GM23248 (cell line): Measurements from ENCODE around the gene RNF166. TPM values are rescaled to one million over a fixed set of nuclear protein-coding genes. Genes with fewer than 3 reads are reported as not detected.

Source experiments
- DNase-seq: peaks from one replicate; pipeline ENCODE4 v3.0.0-alpha.2; 2015
- H2AFZ ChIP-seq: fragments of 200-600 bp; sonication (generic); 2 replicates; pipeline ENCODE4 v1.6.1; 2016; ENCODE audit warnings: antibody characterized with exemption
- H3F3A ChIP-seq: fragments of 200-600 bp; sonication (generic); 2 replicates; pipeline ENCODE4 v1.6.1; 2016; ENCODE audit warnings: mild to moderate bottlenecking, antibody characterized with exemption, mixed run types; ENCODE audit not compliant: insufficient read depth
- H3K27ac ChIP-seq: fragments of 200-600 bp; sonication (generic); 2 replicates; pipeline ENCODE4 v1.5.1; 2016; ENCODE audit warnings: mild to moderate bottlenecking
- H3K27me3 ChIP-seq: fragments of 200-600 bp; sonication (generic); replicated peaks from 2 replicates; pipeline ENCODE4 v1.6.1; 2016; ENCODE audit warnings: mild to moderate bottlenecking; ENCODE audit not compliant: insufficient read depth
- H3K36me3 ChIP-seq: fragments of 200-600 bp; sonication (generic); 2 replicates; pipeline ENCODE4 v1.6.1; 2016; ENCODE audit warnings: low read depth, mild to moderate bottlenecking
- H3K4me1 ChIP-seq: fragments of 200-600 bp; sonication (generic); 2 replicates; pipeline ENCODE4 v1.6.1; 2016; ENCODE audit warnings: mild to moderate bottlenecking; ENCODE audit not compliant: insufficient read depth
- H3K4me2 ChIP-seq: fragments of 200-600 bp; sonication (generic); one replicate; pipeline ENCODE4 v1.6.1; 2016; ENCODE audit warnings: mild to moderate bottlenecking; ENCODE audit not compliant: unreplicated experiment
- H3K4me3 ChIP-seq: fragments of 200-600 bp; sonication (generic); 2 replicates; pipeline ENCODE4 v1.5.1; 2016; ENCODE audit warnings: mild to moderate bottlenecking
- H3K79me2 ChIP-seq: fragments of 200-600 bp; sonication (generic); 2 replicates; pipeline ENCODE4 v1.6.1; 2016; ENCODE audit warnings: mild to moderate bottlenecking; ENCODE audit not compliant: insufficient read depth
- H3K9ac ChIP-seq: fragments of 200-600 bp; sonication (generic); 2 replicates; pipeline ENCODE4 v1.6.1; 2016; ENCODE audit warnings: mild to moderate bottlenecking
- H3K9me2 ChIP-seq: fragments of 200-600 bp; sonication (generic); 2 replicates; pipeline ENCODE4 v1.6.1; 2016; ENCODE audit warnings: mixed run types, mild to moderate bottlenecking, moderate library complexity; ENCODE audit not compliant: insufficient read depth
- H3K9me3 ChIP-seq: fragments of 200-600 bp; sonication (generic); one replicate; pipeline ENCODE4 v1.6.1; 2017; ENCODE audit warnings: low read depth
- H4K20me1 ChIP-seq: fragments of 200-600 bp; sonication (generic); 2 replicates; pipeline ENCODE4 v1.6.0; 2016; ENCODE audit not compliant: insufficient read depth
- EZH2 ChIP-seq: fragments of 200-600 bp; sonication (generic); IDR thresholded peaks from 2 replicates; pipeline ENCODE4 v1.6.1; 2018; ENCODE audit warnings: antibody characterized with exemption, mild to moderate bottlenecking; ENCODE audit not compliant: insufficient read depth, poor library complexity, severe bottlenecking
- EZH2phosphoT487 ChIP-seq: fragments of 200-600 bp; sonication (generic); IDR thresholded peaks from 2 replicates; pipeline ENCODE4 v1.6.1; 2018; ENCODE audit warnings: antibody characterized with exemption, moderate library complexity, mild to moderate bottlenecking, low read depth; ENCODE audit not compliant: insufficient read depth
- WGBS, 2 experiments: methylation state at CpG; one replicate each; pipeline ENCODE4 v1.1.6; 2015 to 2017; ENCODE audit warnings: low lambda C conversion rate in 2 of 2, low coverage in 1 of 2; ENCODE audit errors: missing lambda C conversion rate in 2 of 2; 5-methylcytosine and 5-hydroxymethylcytosine counted together
- in situ Hi-C: fragments of 300-500 bp; cut with MboI; formaldehyde crosslinking; loops from 2 replicates; pipeline ENCODE4 v1.15.0; 2020
- polyA plus RNA-seq: library from polyadenylated mRNA; unstranded; fragments of >200 nt; fragmentation: Nextera tagmentation; extraction: Ambion mirVana; gene quantifications from 2 replicates; pipeline ENCODE4 v1.2.1, GENCODE V29; 2016
- total RNA-seq: library from RNA; depleted of rRNA; stranded (reverse); fragments of >200 nt; shearing (Covaris generic); gene quantifications from 2 replicates; pipeline ENCODE4 v1.2.3, GENCODE V29; 2014

Gene RNF166
- total and polyA plus RNA-seq, 2 experiments from 2014 or later = 8.9 to 14.6 TPM

DNA sequence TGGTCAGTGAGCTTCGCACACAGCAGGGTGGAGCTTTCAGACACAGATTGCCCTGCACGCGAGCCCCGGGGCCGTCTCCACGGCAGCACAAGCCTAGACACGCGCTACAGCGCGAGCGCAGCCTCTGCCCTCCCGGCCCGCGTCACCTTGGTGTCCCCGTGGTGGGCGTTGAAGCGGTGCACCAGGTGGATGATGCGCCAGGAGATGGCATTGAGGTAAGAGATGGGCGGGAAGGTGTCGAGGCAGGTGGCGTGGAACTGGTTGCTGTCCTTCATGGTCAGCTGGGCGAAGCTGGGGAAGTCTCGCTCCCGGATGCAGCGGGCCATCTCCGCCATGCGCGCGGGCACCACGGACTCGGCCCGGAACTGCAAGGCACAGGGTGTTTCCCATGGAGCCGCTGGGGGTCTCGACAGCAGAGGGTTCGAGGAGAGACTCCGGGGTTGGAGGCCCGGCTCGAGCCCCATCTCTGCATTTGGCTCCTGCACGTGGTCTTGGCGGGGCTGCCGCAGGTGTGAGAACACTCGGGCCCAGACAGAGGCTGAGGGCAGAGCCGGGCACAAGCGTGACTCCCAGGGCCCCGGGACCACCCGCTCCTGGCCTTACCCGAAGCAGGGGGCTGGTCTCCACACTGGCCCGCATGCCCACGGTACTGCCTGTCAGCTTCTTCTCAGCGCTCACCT, 51.0 kb downstream of the RNF166 start:
- no peak for DNase-seq
- Histone ChIP-seq H3K9ac (no peak overlapping the region), H3K9me3 (no peaks in the 10 kb centered on the region), H3K27ac (no peak overlapping the region), H3K9me2 (no peaks in the 10 kb centered on the region), H3K79me2 (peaks cover 5% of the 10 kb centered on the region; the same call in 1 of the 2 replicates), H3K4me1 (no peaks in the 10 kb centered on the region), H3K27me3 (no peaks in the 10 kb centered on the region), H3K4me2 (no peak overlapping the region), H3K4me3 (no peak overlapping the region), H3K36me3 (no peaks in the 10 kb centered on the region), H2AFZ (no peak overlapping the region), H4K20me1 (no peaks in the 10 kb centered on the region), H3F3A (no peaks in the 10 kb centered on the region)
- TF ChIP-seq EZH2phosphoT487 (no peak), EZH2 (no peak)
- 95 to 96% methylated on average over 39 to 50 of the region's 50 CpGs for WGBS, 2 experiments
- in situ Hi-C loops = no loop called here

DNA sequence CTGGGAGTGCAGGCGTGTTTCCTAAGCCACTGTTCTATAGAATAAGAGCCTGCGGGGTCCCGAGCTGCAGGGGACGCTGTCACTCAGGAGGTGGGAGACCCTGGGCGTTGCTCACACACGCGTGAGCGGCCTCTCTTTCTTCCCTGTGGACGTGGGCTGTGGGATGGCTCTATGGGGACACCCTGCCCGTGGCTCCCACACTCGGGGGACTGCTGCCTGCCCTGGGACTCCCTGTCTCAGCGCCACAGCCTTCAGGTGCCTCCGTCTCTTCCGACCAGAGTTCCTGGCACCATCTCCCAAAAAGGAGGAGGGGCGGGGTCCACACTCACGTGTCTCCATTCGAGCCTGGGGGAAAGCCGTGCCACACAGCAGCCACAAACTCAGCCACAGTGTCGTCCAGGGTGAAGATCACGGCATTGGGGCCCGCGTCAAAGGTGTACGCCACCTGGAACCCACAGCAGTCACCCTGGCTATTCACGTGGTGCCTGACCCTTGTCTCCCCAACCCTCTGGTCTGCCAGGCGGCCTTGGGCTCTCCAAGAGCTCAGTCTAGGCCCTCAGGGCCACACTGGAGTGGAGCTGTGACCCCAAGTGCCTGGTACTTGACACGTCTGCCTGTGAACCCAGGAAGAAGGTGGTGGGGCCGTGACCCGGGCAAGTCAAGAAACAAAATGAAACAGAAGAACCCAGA, 51.7 kb downstream of the RNF166 start:
- Histone ChIP-seq H2AFZ (no peak overlapping the region), H4K20me1 (no peaks in the 10 kb centered on the region), H3K27me3 (no peaks in the 10 kb centered on the region), H3K4me3 (no peak overlapping the region), H3K36me3 (no peaks in the 10 kb centered on the region), H3K27ac (no peak overlapping the region), H3K9me2 (no peaks in the 10 kb centered on the region), H3K4me1 (no peaks in the 10 kb centered on the region), H3K9ac (no peak overlapping the region), H3K79me2 (no peaks in the 10 kb centered on the region), H3K9me3 (no peaks in the 10 kb centered on the region), H3F3A (no peaks in the 10 kb centered on the region), H3K4me2 (no peak overlapping the region)
- in situ Hi-C loops = no loop called here
- DNase-seq = no peak
- 93 to 94% methylated on average over 26 to 28 of the region's 28 CpGs for WGBS, 2 experiments
- TF ChIP-seq EZH2 = no peak
- TF ChIP-seq EZH2phosphoT487 = no peak

DNA sequence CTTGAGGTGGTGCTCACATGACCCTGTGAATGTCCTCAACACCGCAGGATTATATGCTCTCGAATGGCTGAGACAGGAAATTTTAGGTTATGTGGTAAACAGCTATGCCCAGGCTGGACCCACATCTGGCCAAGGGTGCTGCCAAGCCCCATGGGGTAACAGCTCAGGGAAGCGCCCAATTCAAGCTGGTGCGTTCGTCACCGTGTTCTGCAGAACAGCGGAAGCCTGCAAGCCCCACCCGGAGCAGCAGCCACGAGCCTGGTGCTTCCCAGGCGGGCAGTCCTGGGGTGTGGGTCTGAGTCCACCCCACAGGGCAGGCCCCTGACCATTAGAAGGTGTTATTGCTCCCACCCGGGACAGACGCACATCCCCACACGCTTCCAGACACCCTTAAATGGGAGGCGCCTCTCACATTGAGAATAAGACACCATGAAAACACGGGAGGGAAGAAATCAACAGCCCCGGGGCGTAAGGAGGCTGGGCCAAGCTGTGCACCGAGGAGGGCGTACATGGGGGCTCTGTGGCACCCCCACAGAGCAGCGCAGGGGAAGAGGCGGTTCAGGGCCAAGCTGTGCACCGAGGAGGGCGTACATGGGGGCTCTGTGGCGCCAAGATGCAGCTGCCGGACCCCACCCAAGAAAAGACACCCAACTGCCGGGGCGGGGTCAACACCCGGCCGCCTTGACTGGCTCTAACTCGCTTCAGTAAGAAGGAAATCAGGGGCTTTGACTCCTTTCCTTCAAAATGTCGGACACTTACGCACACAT, 52.4 kb downstream of the RNF166 start:
- H3K9me3 ChIP-seq = no peaks in the 10 kb centered on the region
- no peaks in the 10 kb centered on the region for H3K4me1 ChIP-seq
- in situ Hi-C loops = no loop called here
- H3F3A ChIP-seq = no peaks in the 10 kb centered on the region
- no peaks in the 10 kb centered on the region for H4K20me1 ChIP-seq
- H3K79me2 ChIP-seq = no peaks in the 10 kb centered on the region
- no peak overlapping the region for H3K27ac ChIP-seq
- no peaks in the 10 kb centered on the region for H3K27me3 ChIP-seq
- WGBS, 2 experiments = 82 to 85% methylated on average over 32 of the region's 32 CpGs
- H3K36me3 ChIP-seq = no peaks in the 10 kb centered on the region
- DNase-seq = no peak
- no peak overlapping the region for H3K4me3 ChIP-seq
- no peak overlapping the region for H3K9ac ChIP-seq
- no peaks in the 10 kb centered on the region for H3K9me2 ChIP-seq
- TF ChIP-seq EZH2 = no peak
- TF ChIP-seq EZH2phosphoT487 = no peak
- no peak overlapping the region for H2AFZ ChIP-seq
- H3K4me2 ChIP-seq = no peak overlapping the region

DNA sequence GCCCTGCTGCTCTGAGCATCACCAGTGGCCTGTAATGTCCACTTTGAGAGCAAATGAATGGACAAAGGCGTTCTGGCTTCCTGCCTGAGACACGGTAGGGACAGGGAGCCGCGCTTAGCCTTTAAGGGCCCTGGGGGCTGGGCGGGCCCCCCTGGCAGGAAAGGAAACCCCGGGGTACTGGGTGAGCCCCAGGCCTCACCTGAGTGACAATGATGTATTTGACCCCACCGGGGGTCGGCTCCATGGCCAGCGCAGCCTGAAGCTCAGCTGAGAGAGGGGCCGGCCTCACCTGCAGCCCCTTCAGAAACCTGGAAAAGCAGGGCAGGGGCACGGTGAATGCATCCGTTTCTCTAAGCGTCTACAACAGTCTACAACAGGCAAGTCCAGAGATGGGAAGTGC, 53.1 kb downstream of the RNF166 start:
- DNase-seq = no peak
- no peak overlapping the region for H3K4me3 ChIP-seq
- no peaks in the 10 kb centered on the region for H3K27me3 ChIP-seq
- H3K27ac ChIP-seq = no peak overlapping the region
- no peaks in the 10 kb centered on the region for H4K20me1 ChIP-seq
- H3K4me1 ChIP-seq = no peaks in the 10 kb centered on the region
- 89 to 90% methylated on average over 12 to 13 of the region's 13 CpGs for WGBS, 2 experiments
- no peak overlapping the region for H2AFZ ChIP-seq
- no peaks in the 10 kb centered on the region for H3K9me2 ChIP-seq
- no peak overlapping the region for H3K9ac ChIP-seq
- H3F3A ChIP-seq = no peaks in the 10 kb centered on the region
- TF ChIP-seq EZH2phosphoT487 (no peak), EZH2 (no peak)
- H3K79me2 ChIP-seq = no peaks in the 10 kb centered on the region
- in situ Hi-C loops = no loop called here
- no peaks in the 10 kb centered on the region for H3K9me3 ChIP-seq
- H3K4me2 ChIP-seq = no peak overlapping the region
- H3K36me3 ChIP-seq = no peaks in the 10 kb centered on the region
